A673 (cell line): ENCODE results near the gene BRINP2. TPM values are rescaled to one million over a fixed set of nuclear protein-coding genes. Genes with fewer than 3 reads are reported as not detected.

Source experiments
- BruUV-seq: library from RNA; stranded (reverse); fragments of 400-500 nt; replicated peaks from 2 replicates; lab custom pipeline; 2021; lab: Mats Ljungman, UMichigan
- CTCF ChIA-PET: fragments of 300-600 bp; sonication (Branson Sonifier 250); formaldehyde crosslinking; loops from one replicate; lab custom pipeline; 2022; ENCODE audit warnings: antibody characterized with exemption; lab: Charles Lee
- POLR2A ChIA-PET: fragments of 300-600 bp; sonication (Branson Sonifier 250); formaldehyde crosslinking; loops from one replicate; lab custom pipeline; 2022; ENCODE audit warnings: antibody characterized with exemption; ENCODE audit not compliant: low non-redundant PET; lab: Charles Lee
- DNase-seq: peaks from one replicate; pipeline ENCODE4 v3.0.0-alpha.2; 2015; ENCODE audit warnings: low spot score
- H3K27ac ChIP-seq: fragments of 200-600 bp; sonication (generic); 2 replicates; pipeline ENCODE4 v1.5.1; 2016; ENCODE audit warnings: mixed run types, low read depth, mild to moderate bottlenecking, mixed read lengths, antibody characterized with exemption, low read length; ENCODE audit not compliant: poor library complexity, severe bottlenecking
- H3K27me3 ChIP-seq: fragments of 200-600 bp; sonication (generic); replicated peaks from 2 replicates; pipeline ENCODE4 v1.6.1; 2017; ENCODE audit warnings: mixed run types, low read depth, mild to moderate bottlenecking, mixed read lengths, antibody characterized with exemption, low read length; ENCODE audit not compliant: insufficient read depth, poor library complexity
- H3K36me3 ChIP-seq: fragments of 200-600 bp; sonication (generic); 2 replicates; pipeline ENCODE4 v1.6.1; 2016; ENCODE audit warnings: mixed run types, mild to moderate bottlenecking, mixed read lengths, antibody characterized with exemption, low read length; ENCODE audit not compliant: insufficient read depth, poor library complexity, severe bottlenecking
- H3K4me1 ChIP-seq: fragments of 200-600 bp; sonication (generic); 2 replicates; pipeline ENCODE4 v1.6.1; 2017; ENCODE audit warnings: mixed run types, mild to moderate bottlenecking, mixed read lengths, antibody characterized with exemption, low read length; ENCODE audit not compliant: insufficient read depth, poor library complexity, severe bottlenecking
- H3K4me3 ChIP-seq: fragments of 200-600 bp; sonication (generic); 2 replicates; pipeline ENCODE4 v1.5.1; 2016; ENCODE audit warnings: low read depth, mixed run types, mild to moderate bottlenecking, mixed read lengths, low read length; ENCODE audit not compliant: poor library complexity, severe bottlenecking
- H3K9me3 ChIP-seq: fragments of 200-600 bp; sonication (generic); 2 replicates; pipeline ENCODE4 v1.6.1; 2016; ENCODE audit warnings: mixed run types, low read depth, mild to moderate bottlenecking, mixed read lengths, antibody characterized with exemption, low read length; ENCODE audit not compliant: poor library complexity, severe bottlenecking
- EZH2 ChIP-seq: fragments of 200-600 bp; sonication (generic); IDR thresholded peaks from 2 replicates; pipeline ENCODE4 v1.6.1; 2017; ENCODE audit warnings: borderline replicate concordance, low read depth, mild to moderate bottlenecking, mixed read lengths, antibody characterized with exemption, low read length; ENCODE audit not compliant: poor library complexity, severe bottlenecking
- intact Hi-C: fragments of 100-400 bp; cut with micrococcal nuclease; formaldehyde crosslinking; loops from one replicate; pipeline ENCODE4 v1.10.0; 2022; ENCODE audit not compliant: unreplicated experiment
- total RNA-seq: library from RNA; stranded (reverse); gene quantifications from 2 replicates; pipeline ENCODE4 v1.2.3, GENCODE V29; 2021
- TF ChIP-seq, protein P1 (sequence below): fragments of 300-800, 200-600 bp; sonication (generic); conservative IDR thresholded peaks from 2 replicates; pipeline ENCODE4 v1.5.1; 2017; ENCODE audit warnings: low read depth, mild to moderate bottlenecking, antibody characterized with exemption, low read length, moderate library complexity, mixed read lengths

The BRINP2 gene
- total RNA-seq, 1 experiment from 2014 or later, result 0.67 TPM

DNA sequence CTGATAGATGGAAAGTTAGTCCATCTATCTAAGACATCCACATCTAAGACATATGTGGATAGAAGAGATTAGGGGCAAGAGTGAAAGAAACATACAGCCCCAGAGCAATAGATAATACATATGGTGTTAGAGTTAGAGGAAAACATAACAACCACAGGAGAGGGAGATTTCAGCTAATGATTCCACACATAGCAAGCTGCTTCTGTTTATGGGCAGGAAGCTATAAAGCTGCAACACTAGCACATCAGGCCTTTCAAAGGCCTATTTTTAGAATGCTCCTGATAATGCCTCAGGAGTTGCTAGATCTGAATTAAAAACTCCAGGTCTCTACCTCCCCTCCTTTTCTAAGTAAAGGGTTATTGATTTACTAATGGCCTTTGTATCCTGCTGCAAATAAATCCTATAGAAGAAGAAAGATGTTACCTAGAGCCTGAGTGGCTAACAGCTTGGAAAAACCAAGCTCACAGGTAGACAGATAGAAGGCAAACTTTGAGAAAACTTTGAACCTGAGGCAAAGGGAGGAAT, 36.1 kb downstream of the BRINP2 start:
- CTCF ChIA-PET, result no interaction called here
- peaks cover 9% of the 10 kb centered on the region for H3K4me1 ChIP-seq
- no peak for DNase-seq
- no peak overlapping the region for H3K4me3 ChIP-seq
- POLR2A ChIA-PET, result no interaction called here
- no peaks in the 10 kb centered on the region for H3K9me3 ChIP-seq
- H3K36me3 ChIP-seq, result no peaks in the 10 kb centered on the region
- no peaks in the 10 kb centered on the region for H3K27me3 ChIP-seq
- BruUV-seq, result no TSS peak
- TF ChIP-seq, protein P1, sequence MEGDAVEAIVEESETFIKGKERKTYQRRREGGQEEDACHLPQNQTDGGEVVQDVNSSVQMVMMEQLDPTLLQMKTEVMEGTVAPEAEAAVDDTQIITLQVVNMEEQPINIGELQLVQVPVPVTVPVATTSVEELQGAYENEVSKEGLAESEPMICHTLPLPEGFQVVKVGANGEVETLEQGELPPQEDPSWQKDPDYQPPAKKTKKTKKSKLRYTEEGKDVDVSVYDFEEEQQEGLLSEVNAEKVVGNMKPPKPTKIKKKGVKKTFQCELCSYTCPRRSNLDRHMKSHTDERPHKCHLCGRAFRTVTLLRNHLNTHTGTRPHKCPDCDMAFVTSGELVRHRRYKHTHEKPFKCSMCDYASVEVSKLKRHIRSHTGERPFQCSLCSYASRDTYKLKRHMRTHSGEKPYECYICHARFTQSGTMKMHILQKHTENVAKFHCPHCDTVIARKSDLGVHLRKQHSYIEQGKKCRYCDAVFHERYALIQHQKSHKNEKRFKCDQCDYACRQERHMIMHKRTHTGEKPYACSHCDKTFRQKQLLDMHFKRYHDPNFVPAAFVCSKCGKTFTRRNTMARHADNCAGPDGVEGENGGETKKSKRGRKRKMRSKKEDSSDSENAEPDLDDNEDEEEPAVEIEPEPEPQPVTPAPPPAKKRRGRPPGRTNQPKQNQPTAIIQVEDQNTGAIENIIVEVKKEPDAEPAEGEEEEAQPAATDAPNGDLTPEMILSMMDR, result no peak
- TF ChIP-seq EZH2, result no peak
- intact Hi-C loops, result no loop called here
- no peak overlapping the region for H3K27ac ChIP-seq

DNA sequence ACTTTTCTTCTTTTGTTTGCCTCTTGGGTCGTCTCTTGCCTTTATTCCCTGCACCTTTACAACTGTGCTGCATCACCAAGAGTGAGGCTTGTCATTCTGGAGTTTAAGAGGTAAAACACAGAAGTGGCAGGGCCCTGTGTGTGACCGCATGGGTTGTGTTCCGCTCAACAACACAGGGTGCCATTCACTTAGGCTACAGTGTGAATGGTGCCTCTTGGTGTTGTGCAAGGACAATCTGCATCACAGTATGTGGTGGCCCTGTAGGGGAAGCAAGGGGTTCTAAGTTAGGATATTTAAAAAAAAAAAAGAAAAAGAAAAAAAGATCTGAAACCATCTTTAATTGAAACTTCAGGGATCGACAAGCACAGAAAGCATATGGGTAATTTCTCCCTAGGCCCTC, 38.2 kb downstream of the BRINP2 start:
- Histone ChIP-seq H3K9me3 (no peaks in the 10 kb centered on the region), H3K36me3 (no peaks in the 10 kb centered on the region), H3K27ac (no peak overlapping the region), H3K4me1 (peaks cover 9% of the 10 kb centered on the region), H3K4me3 (no peak overlapping the region), H3K27me3 (no peaks in the 10 kb centered on the region)
- ChIA-PET CTCF (no interaction called here), POLR2A (no interaction called here)
- intact Hi-C loops, result no loop called here
- BruUV-seq, result no TSS peak
- TF ChIP-seq, protein P1, result no peak
- TF ChIP-seq EZH2, result no peak
- no peak for DNase-seq

GRCh38 chr1:177209357-177209756, 38.6 kb downstream of the BRINP2 start:
- H3K36me3 ChIP-seq, result no peaks in the 10 kb centered on the region
- no TSS peak for BruUV-seq
- CTCF ChIA-PET, result no interaction called here
- no peak overlapping the region for H3K4me3 ChIP-seq
- no peaks in the 10 kb centered on the region for H3K9me3 ChIP-seq
- DNase-seq, result peak; percentile 79
- peaks cover 9% of the 10 kb centered on the region for H3K4me1 ChIP-seq
- no peak overlapping the region for H3K27ac ChIP-seq
- TF ChIP-seq, protein P1, result no peak
- POLR2A ChIA-PET, result no interaction called here
- H3K27me3 ChIP-seq, result no peaks in the 10 kb centered on the region
- intact Hi-C loops, result no loop called here
